GM18873 (cell line): ENCODE results near the gene MRPL14.
"Not testable (repeated sequence)": the region's sequence is repeated elsewhere in the genome, so short reads cannot be mapped to it uniquely, and the experiment has no call there.

Source experiments
- ATAC-seq: cut with Tn5 transposase; IDR thresholded peaks from one replicate; pipeline ENCODE4 v1.9.1; 2021; ENCODE audit warnings: mild to moderate bottlenecking, moderate library complexity, moderate number of reproducible peaks; ENCODE audit not compliant: unreplicated experiment, low FRiP score

MRPL14 gene

DNA sequence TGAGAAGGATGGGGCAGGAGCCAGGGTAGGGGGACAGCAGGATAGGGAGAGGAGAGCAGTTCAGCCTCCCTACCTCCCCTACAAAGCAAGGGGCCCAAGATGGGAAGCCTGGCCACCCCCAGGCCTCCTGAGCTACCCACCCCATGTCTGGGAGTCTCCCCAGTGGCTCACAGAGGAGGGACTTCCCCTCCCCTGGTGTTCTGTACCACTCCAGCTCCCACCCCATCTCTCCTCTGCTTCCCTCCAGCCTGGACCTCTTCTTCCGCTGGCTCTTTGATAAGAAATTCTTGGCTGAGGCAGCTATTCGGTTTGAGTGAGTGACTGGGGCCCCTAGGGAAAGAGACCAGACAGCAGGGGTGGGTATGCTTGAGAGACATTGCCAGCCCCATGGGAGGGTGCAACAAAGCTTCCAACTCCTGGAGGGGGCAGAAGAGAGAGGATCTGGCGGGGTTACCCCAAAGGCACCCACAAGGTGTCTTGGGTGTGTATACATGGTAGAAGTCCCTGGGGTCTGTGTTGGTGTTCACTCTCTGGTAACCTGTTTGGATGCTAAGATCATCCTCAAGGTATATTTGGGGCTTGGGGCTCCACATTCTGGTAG lies 23.2 kb upstream of the MRPL14 start:
- ATAC-seq = no peak

DNA sequence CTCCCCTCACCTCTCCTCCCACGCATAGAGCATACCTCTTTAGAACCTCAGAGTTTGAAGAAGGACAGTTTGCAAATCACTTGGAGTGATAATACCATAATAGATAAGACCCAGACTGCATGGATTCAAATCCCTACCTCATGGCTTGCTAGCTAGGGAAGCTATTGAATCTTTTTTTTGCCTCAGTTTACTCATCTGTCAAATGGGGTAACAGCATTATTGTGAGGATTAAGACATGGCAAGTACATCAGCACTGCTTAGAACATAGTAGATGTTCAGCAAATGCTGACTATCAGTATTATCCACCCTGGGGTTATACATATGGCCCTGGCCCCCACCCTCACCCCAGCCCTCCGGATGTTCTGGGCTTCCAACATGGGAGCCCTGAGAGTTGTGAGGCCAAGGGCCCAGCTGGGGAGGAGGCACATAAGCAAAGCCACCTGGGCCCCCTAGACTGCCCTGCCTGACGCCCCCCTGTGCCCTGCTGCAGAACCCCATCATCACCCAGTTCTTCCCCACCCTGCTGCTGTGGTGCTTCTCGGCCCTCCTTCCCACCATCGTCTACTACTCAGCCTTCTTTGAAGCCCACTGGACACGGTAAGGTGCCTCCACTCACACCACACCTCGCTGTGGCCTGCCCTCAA lies 22.2 kb upstream of the MRPL14 start:
- no peak for ATAC-seq

DNA sequence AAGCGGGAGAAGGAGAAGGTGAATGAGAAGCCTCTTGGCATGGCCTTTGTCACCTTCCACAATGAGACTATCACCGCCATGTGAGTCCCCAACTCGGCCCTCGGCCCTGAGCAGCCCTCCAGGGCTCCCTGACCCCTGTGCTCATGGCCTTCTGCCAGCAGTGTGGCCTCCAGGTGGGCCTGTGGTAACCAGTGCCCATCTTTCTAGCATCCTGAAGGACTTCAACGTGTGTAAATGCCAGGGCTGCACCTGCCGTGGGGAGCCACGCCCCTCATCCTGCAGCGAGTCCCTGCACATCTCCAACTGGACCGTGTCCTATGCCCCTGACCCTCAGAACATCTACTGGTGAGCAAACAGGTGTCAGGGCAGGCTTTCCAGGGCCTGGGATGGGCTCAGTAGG lies 21.1 kb upstream of the MRPL14 start:
- ATAC-seq = no peak

DNA sequence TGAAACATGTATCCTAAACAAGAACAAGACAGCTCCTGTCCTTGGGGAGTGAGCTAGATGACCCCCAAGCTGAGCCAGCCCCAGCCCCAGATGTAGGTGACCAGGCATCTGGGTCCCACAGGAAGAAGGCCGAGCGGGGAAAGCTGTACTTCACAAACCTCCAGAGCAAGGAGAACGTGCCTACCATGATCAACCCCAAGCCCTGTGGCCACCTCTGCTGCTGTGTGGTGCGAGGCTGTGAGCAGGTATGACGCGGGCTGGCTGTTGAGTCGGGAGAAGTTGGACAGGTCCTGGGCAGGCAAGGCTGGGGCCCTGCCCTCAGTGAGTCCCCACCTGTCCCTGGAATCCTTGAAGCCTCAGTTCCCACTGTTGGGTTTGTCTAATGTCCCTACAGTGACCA lies 20.0 kb upstream of the MRPL14 start:
- no peak for ATAC-seq

DNA sequence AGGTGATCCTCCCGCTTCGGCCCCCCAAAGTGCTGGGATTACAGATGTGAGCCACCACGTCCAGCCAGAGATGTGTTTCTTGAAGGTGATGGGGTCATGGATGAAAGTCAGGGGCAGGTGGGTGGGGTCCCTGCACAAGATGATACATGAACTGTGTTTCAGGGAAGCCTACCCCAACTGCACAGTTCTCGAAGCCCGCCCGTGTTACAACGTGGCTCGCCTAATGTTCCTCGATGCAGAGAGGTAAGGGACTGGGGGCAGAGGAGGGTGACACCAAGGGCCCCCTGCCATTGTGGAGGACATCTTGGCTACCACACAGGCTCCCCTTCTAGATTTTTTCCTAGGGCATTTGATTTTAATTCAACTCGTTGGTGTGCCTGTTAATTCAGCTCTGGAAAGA lies 19.4 kb upstream of the MRPL14 start:
- no peak for ATAC-seq

DNA sequence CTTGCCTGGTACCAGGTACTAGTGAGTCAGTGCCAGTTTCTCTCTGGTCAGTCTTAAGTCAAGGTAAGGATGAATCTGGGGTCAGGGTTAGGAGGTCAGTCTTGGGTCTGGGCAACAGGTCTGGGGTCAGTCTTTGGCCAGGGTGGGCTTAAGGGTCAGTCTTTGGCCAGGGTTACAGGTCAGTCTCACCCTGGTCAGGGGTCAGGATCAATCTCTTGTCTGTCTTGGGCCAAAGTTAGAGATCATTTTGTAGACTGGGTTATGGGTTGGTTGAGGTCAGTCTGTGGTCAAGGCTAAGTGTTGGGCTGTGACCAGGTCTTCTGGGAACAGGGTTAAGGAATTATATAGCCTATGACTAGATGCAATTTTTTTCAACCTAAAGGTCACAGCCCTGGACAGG lies 18.6 kb upstream of the MRPL14 start:
- no peak for ATAC-seq

DNA sequence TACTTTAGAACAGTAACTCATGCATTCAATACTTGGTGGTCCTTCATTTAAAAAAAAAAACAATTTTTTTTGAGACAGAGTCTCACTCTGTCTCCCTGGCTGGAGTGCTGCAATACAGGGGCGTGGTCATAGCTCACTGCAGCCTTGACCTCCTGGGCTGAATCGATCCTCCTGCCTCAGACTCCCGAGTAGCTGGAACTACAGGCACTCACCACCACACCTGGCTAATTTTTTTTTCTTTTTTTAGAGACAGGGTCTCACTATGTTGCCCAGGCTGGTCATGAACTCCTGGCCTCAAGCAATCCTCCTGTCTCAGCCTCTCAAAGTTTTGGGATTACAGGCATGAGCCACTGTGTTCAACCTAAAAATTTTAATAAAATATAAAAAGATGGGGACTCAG lies 17.3 kb upstream of the MRPL14 start:
- not testable (repeated sequence) for ATAC-seq

DNA sequence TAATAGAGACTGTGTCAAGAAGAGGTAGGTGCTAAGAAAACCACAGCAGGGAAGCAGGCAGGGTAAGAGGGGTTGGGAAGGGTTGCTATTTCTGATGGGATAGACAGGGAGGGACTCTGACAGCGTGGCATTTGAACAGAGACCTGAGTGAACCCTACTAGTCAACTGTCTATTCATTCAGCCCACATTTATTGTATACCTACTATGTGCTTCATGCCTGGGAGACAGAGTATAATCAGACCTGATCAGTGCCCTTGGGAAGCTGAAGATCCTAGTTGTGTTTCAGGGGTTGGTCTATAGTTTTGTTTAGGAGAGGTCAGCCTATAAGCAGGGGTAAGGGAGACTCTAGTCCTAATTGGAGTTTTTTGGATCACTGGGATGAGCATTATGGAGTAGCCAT lies 16.5 kb upstream of the MRPL14 start:
- ATAC-seq = no peak

DNA sequence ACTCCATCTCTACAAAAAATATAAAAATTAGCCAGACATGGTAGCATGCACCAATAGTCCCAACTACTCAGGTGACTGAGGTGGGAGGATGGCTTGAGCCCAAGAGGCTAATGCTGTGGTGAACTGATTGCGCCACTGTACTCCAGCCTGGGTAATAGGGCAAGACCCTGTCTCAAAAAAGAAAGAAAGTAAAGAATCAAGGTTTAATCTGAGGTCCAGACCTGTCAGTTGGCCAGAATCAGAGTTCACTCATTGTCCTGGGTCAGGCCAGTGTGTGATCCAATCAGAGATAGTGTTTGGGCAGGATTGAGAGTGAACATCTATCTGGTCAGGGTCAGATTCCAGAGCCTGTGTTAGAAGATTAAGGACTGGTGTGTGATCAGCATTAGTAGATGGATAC lies 15.6 kb upstream of the MRPL14 start:
- no peak for ATAC-seq

DNA sequence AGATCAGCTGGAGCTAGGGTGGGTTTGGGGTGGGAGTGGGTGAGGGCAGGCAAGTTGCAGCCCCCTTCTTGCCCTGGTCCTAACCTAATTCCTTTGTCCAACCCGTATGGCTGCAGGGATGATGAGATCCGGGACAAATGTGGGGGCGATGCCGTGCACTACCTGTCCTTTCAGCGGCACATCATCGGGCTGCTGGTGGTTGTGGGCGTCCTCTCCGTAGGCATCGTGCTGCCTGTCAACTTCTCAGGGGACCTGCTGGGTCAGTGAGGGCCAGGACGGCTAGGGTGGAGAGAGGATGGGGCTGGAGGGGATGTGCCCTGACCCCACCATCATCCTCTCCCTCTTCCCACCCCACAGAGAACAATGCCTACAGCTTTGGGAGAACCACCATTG lies 12.1 kb upstream of the MRPL14 start:
- no peak for ATAC-seq

DNA sequence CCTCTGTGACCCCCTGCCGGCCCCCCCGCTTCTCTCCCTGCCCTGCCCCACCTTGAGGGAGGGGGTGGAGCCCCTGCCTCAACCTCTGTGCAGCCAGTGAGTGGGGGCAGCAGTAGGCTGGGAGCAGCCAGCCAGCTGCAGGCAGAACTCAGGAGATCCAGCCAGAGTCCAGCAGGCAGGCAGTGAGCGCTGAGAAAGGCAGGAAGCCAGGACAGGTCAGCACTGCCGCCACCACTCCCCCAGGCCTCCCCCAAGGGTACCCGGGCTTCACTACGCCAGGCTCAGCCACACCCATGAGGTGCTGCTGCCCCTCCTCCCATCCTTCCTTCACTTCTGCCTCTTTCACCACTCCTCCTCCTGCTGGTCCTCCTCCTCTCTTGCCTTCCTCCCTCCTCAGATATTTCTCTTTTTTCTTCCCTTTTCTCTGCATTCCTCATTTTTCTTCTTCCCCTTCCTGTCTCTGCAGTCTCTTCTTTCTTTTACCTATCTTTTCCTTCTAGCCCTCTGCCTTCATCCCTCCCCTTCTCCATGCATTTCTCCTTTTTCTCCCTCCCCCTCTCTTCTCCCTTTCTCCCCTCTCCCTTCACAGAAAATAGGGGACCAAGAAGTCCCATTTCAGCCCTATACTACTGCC lies 11.6 kb upstream of the MRPL14 start:
- no peak for ATAC-seq

DNA sequence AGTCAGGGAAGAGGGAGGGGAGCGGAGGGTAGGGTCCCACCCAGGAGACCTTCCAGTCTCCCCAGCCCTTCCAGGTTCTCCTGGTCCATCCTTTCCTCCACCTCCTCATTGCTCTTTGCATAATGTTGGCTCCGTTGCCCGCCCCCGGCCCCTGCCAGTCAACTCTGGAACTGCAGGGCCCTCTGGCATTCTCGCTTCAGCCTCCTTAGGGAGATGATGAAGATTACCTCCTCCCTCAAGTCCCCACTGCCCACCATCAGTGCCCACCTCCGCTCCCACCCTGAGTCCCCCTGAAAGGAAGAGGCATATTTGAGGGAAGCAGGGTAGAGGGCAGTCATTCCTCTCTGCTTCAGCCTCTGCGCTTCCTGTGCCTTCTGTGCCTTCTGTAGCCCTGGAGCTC lies 8.6 kb upstream of the MRPL14 start:
- ATAC-seq = no peak

DNA sequence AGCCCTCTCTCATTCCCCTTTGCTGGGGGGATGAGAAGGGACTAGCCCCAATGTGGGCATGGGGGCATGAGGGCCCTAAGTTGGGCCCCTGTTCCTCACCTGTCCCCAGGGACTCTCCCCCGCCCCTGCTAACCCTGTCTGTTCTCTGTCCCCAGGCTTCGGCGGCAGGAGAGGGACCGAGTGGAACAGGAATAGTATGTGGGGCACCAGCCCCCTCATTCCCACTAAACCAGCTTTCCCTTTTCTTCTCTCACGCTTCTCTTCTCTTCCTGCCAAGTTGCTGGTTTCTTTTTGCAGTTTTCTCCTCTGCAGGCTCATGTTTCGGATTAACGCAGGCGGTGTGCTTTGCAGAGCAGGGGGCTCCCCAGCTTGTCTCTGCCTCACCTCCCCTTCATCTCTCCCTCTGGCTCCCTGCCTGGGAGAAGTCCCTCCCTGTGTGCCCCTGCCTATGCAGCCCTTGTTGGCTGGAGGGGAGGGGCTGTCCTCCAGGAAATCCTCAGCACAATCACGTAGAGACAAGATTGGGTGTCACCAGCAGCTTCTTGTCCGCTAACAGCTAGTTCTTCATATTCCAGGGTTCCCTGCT lies 8.0 kb upstream of the MRPL14 start:
- no peak for ATAC-seq

DNA sequence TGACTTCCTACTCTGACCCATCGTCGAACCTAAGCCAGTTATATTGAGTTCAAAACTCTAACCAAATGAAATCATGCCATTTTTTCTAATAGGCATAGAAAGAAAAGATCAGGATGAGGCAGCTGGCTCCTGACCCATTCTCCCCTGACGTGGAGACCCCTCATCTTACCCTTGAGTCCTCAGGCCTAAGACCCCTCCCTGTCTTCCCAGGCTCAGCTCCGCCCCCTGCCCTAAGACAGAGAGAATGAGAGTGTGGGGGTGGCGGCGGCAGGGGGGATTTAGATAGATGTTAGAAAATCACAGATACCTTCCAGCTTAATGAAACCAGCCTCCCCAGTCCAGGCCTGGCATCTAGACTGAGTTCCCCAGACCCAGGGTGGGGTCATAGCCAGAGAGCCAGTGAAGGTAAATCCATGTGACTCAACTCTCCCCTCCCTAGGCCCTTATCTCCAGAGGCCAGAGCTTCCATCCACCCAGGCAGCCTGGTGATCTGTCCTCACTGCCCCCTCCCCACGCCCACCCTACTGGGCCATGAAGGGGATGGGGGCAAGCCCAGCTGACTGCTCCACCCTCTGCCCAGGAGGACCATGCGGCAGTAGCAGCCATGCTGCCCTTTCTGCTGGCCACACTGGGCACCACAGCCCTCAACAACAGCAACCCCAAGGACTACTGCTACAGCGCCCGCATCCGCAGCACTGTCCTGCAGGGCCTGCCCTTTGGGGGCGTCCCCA lies 6.9 kb upstream of the MRPL14 start:
- ATAC-seq = no peak

DNA sequence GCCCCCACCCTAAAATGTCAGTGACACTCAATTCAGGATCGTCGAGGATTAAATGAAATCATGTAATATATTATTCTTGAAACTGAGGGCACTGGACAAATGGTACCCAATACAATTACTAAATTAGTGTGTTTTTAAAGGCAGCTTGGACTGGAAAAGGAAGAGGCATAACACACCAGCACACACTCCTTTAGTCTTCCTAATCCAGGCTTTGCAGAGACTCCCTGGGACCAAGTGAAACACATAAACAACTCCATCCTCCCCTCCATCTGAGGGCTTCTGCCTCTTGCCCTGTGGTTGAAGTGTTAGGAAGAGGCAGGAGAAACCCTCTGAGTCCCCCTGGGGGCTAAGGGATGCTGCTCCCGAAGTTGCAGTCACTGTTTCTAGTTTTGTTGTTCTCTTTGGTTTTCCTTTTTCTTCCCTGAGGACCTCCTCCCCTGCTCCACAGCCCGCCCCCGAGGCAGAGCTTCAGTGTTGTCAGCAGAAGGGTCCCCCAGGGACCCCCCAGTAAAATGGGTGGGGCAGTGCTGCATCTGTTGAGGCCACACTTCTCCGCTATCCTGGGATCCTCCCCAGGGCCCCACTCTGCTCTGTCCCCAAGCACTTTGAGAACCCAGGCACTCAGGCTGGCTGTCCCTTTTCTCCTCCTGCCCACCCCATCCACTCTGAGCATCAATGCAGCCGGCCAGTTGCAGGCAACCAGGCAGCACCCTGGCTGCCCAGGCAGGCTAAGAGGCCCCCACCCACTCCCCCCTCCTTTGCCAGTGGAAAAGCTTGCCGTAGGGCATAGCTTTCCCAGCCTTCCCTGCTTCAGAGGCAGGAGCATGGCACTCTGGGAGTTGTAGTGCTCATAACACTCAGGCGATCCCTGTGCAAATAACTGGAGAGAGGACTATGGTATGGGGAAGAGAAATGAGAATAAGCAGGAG lies 6.0 kb upstream of the MRPL14 start:
- ATAC-seq = no peak

DNA sequence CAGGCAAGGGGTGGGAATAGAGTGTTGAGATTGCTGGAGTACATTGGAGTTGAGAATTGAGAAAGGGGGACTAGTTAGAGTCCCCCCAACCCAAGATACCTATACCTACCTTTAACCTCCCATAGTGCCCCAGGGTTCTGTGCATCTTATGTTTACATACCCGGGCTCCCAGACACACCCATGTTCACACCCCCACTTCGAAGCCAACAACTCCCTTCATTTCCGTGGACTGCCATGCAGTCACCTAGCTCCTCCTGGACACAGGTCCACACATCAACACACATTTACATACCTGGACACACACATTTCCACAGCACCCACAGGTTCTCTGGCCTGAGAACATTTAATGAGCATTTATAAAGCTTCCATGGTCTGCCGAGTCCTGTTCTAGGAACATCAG lies 5.2 kb upstream of the MRPL14 start:
- ATAC-seq = no peak

DNA sequence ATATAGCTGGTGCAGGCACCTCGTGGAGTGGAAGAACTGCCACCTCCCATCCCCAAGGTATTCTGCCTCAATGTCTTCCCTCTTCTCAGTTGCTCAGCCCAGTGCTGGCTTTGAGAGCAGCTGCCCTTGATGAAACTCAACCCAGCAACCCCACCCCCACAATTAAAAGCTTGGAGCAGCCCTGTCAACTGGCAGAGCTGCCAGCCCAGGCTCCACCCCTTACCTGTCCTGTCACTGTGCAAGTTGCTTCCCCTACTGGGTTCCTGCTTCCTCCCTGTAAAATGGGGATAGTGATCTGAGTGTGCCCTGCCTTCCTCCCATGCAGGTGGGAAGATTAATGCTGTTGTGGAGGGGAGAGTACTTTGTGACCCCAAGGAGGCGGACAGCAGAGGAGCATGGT lies 4.6 kb upstream of the MRPL14 start:
- no peak for ATAC-seq

DNA sequence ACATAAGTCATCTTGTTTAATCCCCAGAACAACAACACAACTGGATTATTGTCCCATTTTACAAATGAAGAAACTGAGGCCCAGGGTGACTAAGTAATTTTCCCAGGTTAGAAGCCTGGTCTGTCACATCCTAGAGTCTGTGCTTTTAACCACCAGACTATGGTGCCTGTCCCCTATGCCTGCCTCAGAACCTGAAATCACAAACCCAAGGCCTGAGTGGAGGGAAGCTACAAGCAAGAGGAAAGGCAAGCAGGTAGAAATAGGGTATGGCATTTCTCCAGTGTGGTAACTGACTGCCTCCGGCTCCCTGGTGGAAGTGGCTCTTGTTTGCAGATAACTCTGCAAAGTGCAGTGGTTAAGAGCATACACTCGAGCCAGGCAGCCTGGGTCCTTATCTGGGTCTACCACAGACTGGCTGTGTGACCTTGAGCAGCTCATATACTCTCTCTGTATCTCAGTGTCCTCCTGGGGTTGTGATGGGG lies 2.6 kb upstream of the MRPL14 start:
- ATAC-seq = no peak

DNA sequence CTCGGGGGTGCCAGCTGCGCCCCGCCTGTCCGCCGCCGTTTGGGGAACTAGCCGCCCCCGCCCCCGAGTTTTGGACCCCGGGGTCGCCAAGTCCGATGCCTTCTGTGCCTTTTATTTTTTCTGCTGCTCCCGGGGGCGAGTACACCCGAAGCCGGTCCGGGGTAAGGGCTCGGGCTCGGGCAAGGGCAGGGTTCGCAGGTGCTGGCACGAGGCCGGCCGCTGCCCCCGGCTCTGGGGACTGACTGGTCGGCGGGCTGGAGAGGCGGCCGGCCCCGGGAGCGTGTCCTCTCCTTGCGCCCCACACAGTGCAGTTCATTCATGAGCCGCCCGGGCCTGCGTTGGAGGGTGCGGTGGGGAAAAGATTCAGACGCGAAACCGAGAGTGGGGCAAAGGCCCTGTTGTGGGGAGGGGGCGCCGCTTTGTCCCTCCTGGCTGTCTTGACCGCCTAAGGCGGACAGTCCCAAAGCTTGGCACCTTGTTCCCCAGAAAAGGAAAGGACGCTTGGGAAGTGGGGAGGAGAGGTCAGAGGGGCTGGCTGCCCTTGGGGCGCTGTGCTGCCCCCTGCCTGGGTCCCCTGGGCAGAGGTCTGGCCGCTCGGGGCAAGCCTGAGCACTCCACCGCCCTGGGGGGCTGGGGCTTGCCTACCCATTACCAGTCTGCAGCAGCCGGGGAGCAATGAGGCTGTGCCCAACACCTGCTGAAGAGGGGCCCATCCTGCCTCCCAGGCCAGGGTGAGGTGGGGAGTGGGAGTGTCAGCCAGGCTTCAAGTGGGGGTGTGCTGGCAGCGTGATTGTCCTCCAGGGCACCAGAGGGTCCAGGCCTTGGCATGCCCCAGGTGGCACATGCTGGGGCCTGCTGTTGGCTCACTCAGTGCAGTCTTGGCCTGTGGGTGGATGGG lies 1.0 kb upstream of the MRPL14 start:
- no peak for ATAC-seq
